ENCODE results near the gene MBD6.

The MBD6 gene

DNA sequence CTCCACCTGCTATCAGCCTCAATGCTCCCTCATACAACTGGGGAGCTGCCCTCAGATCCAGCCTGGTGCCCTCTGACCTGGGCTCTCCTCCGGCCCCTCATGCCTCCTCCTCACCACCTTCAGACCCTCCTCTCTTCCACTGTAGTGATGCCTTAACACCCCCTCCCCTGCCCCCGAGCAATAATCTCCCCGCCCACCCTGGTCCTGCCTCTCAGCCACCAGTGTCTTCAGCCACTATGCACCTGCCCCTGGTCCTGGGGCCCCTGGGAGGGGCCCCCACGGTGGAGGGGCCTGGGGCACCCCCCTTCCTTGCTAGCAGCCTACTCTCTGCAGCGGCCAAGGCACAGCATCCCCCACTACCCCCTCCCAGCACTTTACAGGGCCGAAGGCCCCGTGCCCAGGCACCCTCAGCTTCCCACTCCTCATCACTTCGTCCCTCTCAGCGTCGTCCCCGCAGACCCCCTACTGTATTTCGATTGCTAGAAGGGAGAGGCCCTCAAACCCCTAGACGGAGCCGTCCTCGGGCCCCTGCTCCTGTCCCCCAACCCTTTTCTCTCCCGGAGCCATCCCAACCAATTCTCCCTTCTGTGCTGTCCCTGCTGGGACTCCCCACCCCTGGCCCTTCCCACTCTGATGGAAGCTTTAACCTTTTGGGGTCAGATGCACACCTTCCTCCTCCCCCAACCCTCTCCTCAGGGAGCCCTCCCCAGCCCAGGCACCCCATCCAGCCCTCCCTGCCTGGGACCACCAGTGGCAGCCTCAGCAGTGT is 3.2 kb downstream of the MBD6 start:
- H3K4me3 ChIP-seq (replicated peaks; ENCODE audit: low read depth, low read length) = no peak overlapping the region
- DNase-seq (ENCODE audit: extremely low read depth, low read depth) = no peak
- TF ChIP-seq, protein P1, sequence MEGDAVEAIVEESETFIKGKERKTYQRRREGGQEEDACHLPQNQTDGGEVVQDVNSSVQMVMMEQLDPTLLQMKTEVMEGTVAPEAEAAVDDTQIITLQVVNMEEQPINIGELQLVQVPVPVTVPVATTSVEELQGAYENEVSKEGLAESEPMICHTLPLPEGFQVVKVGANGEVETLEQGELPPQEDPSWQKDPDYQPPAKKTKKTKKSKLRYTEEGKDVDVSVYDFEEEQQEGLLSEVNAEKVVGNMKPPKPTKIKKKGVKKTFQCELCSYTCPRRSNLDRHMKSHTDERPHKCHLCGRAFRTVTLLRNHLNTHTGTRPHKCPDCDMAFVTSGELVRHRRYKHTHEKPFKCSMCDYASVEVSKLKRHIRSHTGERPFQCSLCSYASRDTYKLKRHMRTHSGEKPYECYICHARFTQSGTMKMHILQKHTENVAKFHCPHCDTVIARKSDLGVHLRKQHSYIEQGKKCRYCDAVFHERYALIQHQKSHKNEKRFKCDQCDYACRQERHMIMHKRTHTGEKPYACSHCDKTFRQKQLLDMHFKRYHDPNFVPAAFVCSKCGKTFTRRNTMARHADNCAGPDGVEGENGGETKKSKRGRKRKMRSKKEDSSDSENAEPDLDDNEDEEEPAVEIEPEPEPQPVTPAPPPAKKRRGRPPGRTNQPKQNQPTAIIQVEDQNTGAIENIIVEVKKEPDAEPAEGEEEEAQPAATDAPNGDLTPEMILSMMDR (IDR thresholded peaks at IDR 0.05; ENCODE audit: low read depth, low read length, missing control alignments) = no peak

GRCh38 chr12:57526477-57527126 is 4.0 kb downstream of the MBD6 start:
- TF ChIP-seq, protein P1 (IDR thresholded peaks at IDR 0.05; ENCODE audit: low read depth, low read length, missing control alignments) = no peak
- no peak for DNase-seq (ENCODE audit: extremely low read depth, low read depth)
- H3K4me3 ChIP-seq (replicated peaks; ENCODE audit: low read depth, low read length) = no peak overlapping the region

- no peak overlapping the region for H3K4me3 ChIP-seq (replicated peaks; ENCODE audit: low read depth, low read length)
- TF ChIP-seq, protein P1 (IDR thresholded peaks at IDR 0.05; ENCODE audit: low read depth, low read length, missing control alignments) = no peak
- no peak for DNase-seq (ENCODE audit: extremely low read depth, low read depth)
Measured at GRCh38 chr12:57527184-57527583, 4.6 kb downstream of the MBD6 start.

DNA sequence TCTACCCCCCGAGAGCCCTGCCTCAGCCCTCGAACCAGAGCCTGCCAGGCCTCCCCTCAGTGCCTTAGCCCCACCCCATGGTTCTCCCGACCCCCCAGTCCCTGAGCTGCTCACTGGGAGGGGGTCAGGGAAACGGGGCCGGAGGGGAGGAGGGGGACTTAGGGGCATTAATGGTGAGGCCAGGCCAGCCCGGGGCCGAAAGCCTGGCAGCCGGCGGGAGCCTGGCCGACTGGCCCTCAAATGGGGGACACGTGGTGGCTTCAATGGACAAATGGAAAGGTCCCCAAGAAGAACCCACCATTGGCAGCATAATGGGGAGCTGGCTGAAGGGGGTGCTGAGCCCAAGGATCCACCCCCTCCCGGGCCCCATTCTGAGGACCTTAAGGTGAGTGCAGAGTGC is 5.6 kb downstream of the MBD6 start:
- DNase-seq (ENCODE audit: extremely low read depth, low read depth) = no peak
- TF ChIP-seq, protein P1 (IDR thresholded peaks at IDR 0.05; ENCODE audit: low read depth, low read length, missing control alignments) = no peak
- H3K4me3 ChIP-seq (replicated peaks; ENCODE audit: low read depth, low read length) = no peak overlapping the region

DNA sequence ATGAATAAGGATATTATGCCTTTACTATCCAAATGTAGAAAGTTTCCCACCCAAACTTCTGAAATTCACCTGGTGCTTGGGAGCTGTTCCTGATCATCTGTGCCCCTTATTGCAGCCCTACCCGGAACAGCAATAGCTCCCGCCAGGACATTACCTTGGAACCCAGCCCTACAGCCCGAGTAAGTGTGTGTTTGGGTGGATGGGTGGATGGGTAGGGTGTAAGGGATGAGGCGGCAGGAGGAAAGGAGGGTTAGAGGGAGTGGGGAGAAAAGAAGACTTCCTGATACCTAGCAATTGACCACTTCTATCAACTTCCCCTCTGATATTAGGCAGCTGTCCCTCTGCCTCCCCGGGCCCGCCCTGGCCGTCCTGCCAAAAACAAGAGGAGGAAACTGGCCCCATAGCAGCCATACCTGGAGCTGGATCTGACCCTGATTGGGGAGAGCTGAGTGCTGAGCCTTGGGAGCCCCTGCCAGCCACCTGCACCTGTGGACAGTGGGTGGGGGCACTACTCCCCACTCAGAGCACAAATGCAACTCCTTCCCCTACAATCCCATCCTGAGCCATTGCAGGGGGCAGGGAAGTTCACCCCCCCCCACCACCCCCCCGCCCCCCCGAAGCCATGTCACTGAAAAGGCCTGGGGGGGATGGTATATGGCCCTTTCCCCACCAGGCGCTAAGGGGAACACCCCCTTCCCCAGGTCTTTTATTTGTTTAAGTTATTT is 6.4 kb downstream of the MBD6 start:
- TF ChIP-seq, protein P1 (IDR thresholded peaks at IDR 0.05; ENCODE audit: low read depth, low read length, missing control alignments) = no peak
- H3K4me3 ChIP-seq (replicated peaks; ENCODE audit: low read depth, low read length) = no peak overlapping the region
- no peak for DNase-seq (ENCODE audit: extremely low read depth, low read depth)

DNA sequence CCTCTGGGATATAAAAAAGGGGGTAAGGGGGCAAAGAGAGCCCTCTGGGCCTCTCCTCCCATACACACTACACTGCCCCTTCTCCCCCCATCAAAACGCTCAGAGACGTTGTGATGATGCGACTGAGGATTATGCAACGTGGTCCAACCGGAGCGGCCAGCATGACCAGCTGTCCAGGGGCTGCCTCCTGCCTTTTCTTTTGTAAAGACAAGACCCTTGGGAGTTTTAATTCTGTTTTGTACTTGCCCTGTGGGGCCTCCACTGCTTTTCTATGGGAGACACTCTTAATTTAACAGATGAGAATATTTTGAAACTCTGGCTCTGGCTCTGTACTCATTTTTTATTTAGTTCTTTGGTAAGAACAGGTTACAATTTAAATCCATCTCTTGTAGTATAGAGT is 7.2 kb downstream of the MBD6 start:
- H3K4me3 ChIP-seq (replicated peaks; ENCODE audit: low read depth, low read length) = no peak overlapping the region
- TF ChIP-seq, protein P1 (IDR thresholded peaks at IDR 0.05; ENCODE audit: low read depth, low read length, missing control alignments) = no peak
- DNase-seq (ENCODE audit: extremely low read depth, low read depth) = no peak

Data from HFF-Myc (cell line).